HG03135 (cell line): ENCODE results near the gene IL12A.

ENCODE experiments used
- ATAC-seq: cut with Tn5 transposase; IDR thresholded peaks from one replicate; pipeline ENCODE4 v1.9.1; 2021; ENCODE audit warnings: mild to moderate bottlenecking, moderate library complexity; ENCODE audit not compliant: unreplicated experiment

IL12A gene

GRCh38 chr3:159988617-159989271 is at the start of gene IL12A:
Gene IL12A, plus strand, starts transcription at chr3:159988835.
- peak; percentile 97 for ATAC-seq

GRCh38 chr3:159941038-159942000 is 47.3 kb upstream of the IL12A start:
- ATAC-seq, result peak; percentile 70

DNA sequence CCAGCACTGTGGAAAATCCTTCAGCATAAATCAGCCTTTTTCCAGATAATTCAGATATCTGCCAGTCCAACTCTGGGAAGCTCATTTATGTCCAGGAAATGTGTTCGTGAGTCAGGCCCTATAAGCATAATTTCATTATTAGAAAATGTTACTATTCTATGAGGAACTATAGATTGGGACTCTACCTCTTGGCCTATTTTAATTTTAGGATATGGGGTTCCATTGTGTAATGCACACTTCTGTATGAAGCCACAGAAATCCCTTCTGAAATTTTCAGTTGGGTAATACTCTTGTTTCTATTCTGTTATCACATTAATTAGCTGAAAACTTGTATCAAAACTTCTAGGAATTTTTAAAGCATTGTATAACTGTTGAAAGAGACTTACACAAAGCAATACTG is 43.9 kb upstream of the IL12A start:
- ATAC-seq, result no peak

DNA sequence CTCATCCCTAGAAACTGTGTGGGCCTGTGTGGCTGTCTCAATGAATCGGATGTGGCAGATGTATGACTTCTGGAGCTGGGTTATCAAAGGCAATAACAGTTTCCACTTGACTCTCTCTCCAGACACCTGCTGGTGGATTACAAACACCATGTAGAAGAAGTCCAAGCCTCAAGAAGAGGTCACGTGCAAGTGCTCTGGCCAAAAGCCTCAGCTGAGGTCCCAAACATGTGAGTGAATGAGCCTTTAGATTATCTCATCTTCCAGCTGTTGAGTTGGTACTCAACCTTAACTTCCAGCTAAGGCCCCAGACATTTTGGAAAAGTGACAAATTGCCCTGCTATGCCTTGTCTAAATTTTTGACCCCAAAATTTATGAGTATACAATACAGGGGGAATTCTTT is 42.7 kb upstream of the IL12A start:
- no peak for ATAC-seq

DNA sequence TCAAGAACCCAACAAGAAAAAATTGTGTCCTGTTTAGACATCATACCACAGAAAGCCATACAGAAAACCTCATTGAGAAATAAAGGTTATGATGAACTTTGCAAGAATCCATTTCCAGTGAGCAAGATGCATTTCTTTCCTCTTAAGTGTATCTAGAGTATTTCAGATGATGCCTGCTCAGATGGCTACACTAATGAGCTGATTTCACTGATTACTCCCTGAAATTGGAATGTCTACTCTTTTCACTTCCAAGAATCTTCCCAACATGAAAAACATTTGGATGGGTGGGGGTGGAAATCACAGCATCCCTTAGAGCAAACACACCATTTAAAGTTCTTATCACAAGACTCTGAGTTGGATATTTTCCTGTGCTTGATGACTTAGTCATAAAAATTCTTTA is 41.4 kb upstream of the IL12A start:
- no peak for ATAC-seq

GRCh38 chr3:159948429-159949144 is 40.0 kb upstream of the IL12A start:
- no peak for ATAC-seq

- peak; percentile 80 for ATAC-seq
Measured at GRCh38 chr3:159950156-159950898, 38.3 kb upstream of the IL12A start.

DNA sequence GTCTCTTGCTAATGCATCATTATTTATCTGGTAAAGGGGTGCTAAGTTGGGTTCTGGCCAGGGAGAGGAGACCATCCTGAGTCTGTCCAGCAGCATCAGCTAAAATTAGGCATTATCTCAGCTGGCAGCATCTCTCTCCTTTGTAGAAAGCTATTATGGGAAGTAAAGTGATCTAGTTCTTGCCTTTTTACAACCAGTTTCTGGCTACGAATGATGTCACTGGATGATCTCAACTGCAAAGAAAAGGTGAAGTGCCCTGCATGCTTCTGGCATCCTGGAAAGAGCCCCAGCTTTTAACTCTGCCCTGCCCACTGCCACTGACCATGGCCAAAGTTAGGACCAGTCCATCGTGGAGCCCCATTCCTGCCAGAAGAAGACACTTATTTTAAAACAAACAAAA is 37.1 kb upstream of the IL12A start:
- no peak for ATAC-seq

- no peak for ATAC-seq
Measured at GRCh38 chr3:159953325-159954085, 35.1 kb upstream of the IL12A start.

DNA sequence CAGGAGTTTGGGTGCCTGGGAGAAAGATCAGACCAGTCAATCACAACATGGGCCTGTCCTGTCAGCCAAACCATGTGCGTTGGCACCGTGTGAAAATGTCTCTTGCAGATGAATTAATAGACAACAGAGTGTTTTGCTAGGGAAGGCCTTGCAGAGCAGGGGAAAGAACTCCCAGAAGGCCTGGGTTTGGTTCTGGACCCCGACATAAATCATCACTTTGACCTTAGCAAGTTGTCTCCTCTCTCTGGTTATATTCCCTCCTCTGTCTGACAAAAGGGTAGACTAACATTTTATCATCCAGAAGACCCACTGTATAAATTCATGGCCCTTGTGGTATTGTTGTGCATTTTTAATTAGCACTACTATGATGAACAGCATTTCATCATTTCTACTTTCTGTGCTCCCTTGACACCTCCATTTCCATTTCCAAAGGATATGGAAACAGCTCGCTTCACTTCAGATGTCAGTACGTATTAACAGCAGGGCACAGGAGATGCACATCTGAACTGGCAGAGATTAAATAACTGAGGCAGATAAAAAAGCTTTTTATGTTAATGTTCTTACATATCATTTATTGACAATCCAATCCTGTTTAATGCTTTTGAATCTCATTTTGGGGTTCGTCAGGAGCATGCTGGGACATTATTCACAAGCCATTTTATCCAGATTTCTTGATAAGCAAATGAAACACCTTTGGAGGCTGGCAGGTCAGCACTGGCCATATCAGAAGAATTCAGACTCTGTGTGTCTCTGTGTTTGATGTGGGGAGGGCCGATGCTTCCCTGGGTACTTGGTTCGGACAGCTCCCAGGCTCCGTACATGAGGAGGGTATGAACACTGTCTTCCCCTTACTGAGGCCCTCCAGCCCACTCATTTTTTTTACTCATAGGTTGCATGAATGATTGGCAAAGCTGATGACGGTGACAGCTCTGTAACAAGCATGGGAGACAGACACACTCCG is 28.2 kb upstream of the IL12A start:
- ATAC-seq, result no peak

- ATAC-seq, result peak; percentile 100
Measured at GRCh38 chr3:159964166-159964973, 24.3 kb upstream of the IL12A start.

GRCh38 chr3:159971311-159971710 is 17.3 kb upstream of the IL12A start:
- ATAC-seq, result no peak

GRCh38 chr3:159977295-159977694 is 11.3 kb upstream of the IL12A start:
- ATAC-seq, result no peak

DNA sequence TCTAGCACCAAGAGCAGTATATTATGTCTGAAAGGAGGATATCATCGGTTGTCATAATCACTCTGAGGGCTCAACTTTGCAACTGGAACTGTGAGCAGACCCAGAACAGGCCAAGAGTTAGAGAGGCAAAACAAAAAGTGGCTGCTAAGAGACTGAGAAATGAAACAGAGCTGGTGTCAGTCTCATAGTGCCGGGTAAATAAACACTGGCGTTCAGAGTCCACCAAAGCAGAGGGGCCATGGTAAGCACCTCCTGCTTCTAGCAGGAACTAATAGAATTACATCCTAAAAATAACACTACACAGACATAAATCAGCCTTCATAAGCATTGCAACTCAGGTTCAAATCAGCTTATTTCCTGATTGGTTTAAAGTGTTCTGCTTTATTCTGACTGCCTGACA is 10.3 kb upstream of the IL12A start:
- ATAC-seq, result peak; percentile 99

- no peak for ATAC-seq
Measured at GRCh38 chr3:159978918-159979703, 9.5 kb upstream of the IL12A start.

DNA sequence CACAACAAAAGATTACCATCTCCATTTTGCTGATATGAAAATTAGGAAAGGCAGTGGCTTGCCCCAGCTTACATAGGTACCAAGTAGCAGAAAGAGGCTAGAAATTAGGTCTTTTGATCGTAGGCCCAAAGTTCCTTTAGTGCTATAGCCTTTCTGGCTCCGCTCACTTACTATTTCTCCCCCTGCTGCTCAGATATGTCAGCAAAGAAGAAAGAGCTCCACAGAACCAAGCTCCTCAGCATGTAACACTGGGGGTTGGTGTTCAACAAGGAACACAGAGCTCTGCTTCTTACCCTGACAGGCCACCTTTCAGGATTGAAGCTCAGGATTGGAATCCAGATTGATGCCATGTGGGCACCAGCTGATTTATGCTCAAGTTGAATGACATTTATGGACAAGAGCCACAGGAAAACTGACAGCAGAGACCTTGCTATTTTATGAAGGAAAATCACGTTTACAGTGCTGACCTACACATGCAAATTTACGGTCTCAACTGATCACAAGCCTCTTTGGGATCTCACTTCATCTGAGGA is 6.1 kb upstream of the IL12A start:
- ATAC-seq, result no peak

GRCh38 chr3:159987291-159987711 is 1.3 kb upstream of the IL12A start:
- ATAC-seq, result no peak
